Trophoblast cell (in vitro differentiated cells and primary cell): Measurements from ENCODE around the gene ZNF516.
A peak's percentile ranks its signal among the peaks of the same experiment; 100 is the strongest.

Source experiments
- DNase-seq, 2 donors: peaks; one replicate each; pipeline ENCODE4 v3.0.0-alpha.2; 2016
- H2AFZ ChIP-seq: 2 replicates; pipeline ENCODE4 v1.6.1; 2013; ENCODE audit warnings: low read length, moderate library complexity, mild to moderate bottlenecking; ENCODE audit not compliant: insufficient read depth, poor library complexity
- H2AK5ac ChIP-seq: 2 replicates; pipeline ENCODE4 v1.6.1; 2013; ENCODE audit warnings: mild to moderate bottlenecking, low read length
- H2BK120ac ChIP-seq: 2 replicates; pipeline ENCODE4 v1.6.1; 2013; ENCODE audit warnings: low read length, mild to moderate bottlenecking, moderate library complexity; ENCODE audit not compliant: insufficient read depth, poor library complexity
- H2BK12ac ChIP-seq: 2 replicates; pipeline ENCODE4 v1.6.1; 2013; ENCODE audit warnings: mild to moderate bottlenecking, low read length, moderate library complexity
- H2BK5ac ChIP-seq: 2 replicates; pipeline ENCODE4 v1.6.1; 2013; ENCODE audit warnings: low read length, low read depth, moderate library complexity, mild to moderate bottlenecking; ENCODE audit not compliant: poor library complexity
- H3K14ac ChIP-seq: 2 replicates; pipeline ENCODE4 v1.6.1; 2013; ENCODE audit warnings: mild to moderate bottlenecking, low read length
- H3K18ac ChIP-seq: 2 replicates; pipeline ENCODE4 v1.6.1; 2013; ENCODE audit warnings: mild to moderate bottlenecking, low read length
- H3K23ac ChIP-seq: 2 replicates; pipeline ENCODE4 v1.6.1; 2013; ENCODE audit warnings: low read length
- H3K27ac ChIP-seq: 2 replicates; pipeline ENCODE4 v1.5.1; 2013; ENCODE audit warnings: low read depth, mild to moderate bottlenecking, inconsistent platforms, low read length, moderate library complexity
- H3K27me3 ChIP-seq: 2 replicates; pipeline ENCODE4 v1.6.1; 2013; ENCODE audit warnings: inconsistent platforms, mild to moderate bottlenecking, low read length, moderate library complexity; ENCODE audit not compliant: insufficient read depth
- H3K36me3 ChIP-seq, 2 experiments: 1 replicate in 1 of 2; 2 replicates in 1 of 2; pipeline ENCODE4 v1.6.1; 2013; ENCODE audit warnings: low read length in 2 of 2, mild to moderate bottlenecking in 2 of 2, moderate library complexity in 1 of 2; ENCODE audit not compliant: insufficient read depth in 2 of 2, control insufficient read depth in 1 of 2
- H3K4ac ChIP-seq: 2 replicates; pipeline ENCODE4 v1.6.1; 2013; ENCODE audit warnings: low read depth, mild to moderate bottlenecking, low read length, moderate library complexity
- H3K4me1 ChIP-seq, 2 experiments: 1 replicate in 1 of 2; 2 replicates in 1 of 2; pipeline ENCODE4 v1.6.1; 2013; ENCODE audit warnings: low read length in 2 of 2, mild to moderate bottlenecking in 2 of 2, moderate library complexity in 1 of 2; ENCODE audit not compliant: insufficient read depth in 2 of 2, control insufficient read depth in 1 of 2
- H3K4me2 ChIP-seq: 2 replicates; pipeline ENCODE4 v1.6.1; 2013; ENCODE audit warnings: inconsistent platforms, mild to moderate bottlenecking, low read length, moderate library complexity
- H3K4me3 ChIP-seq: 2 replicates; pipeline ENCODE4 v1.5.1; 2013; ENCODE audit warnings: mild to moderate bottlenecking, low read depth, low read length, inconsistent platforms
- H3K79me1 ChIP-seq: one replicate; pipeline ENCODE4 v1.6.1; 2013; ENCODE audit warnings: low read length
- H3K79me2 ChIP-seq: 2 replicates; pipeline ENCODE4 v1.6.1; 2013; ENCODE audit warnings: low read length, mild to moderate bottlenecking; ENCODE audit not compliant: control insufficient read depth, insufficient read depth, poor library complexity
- H3K9ac ChIP-seq: 2 replicates; pipeline ENCODE4 v1.6.1; 2013; ENCODE audit warnings: mild to moderate bottlenecking, low read length
- H3K9me3 ChIP-seq: 2 replicates; pipeline ENCODE4 v1.6.1; 2013; ENCODE audit warnings: low read depth, mild to moderate bottlenecking, control low read depth, inconsistent platforms, low read length; ENCODE audit not compliant: insufficient read depth
- H4K12ac ChIP-seq: 2 replicates; pipeline ENCODE4 v1.6.1; 2013; ENCODE audit warnings: low read depth, mild to moderate bottlenecking, low read length, moderate library complexity
- H4K8ac ChIP-seq: 2 replicates; pipeline ENCODE4 v1.6.1; 2013; ENCODE audit warnings: low read depth, mild to moderate bottlenecking, low read length, moderate library complexity
- H4K91ac ChIP-seq: one replicate; pipeline ENCODE4 v1.6.1; 2013; ENCODE audit warnings: low read depth, mild to moderate bottlenecking, low read length, moderate library complexity
- WGBS: extraction: QIAGEN DNeasy Blood & Tissue Kit; methylation state at CpG from one replicate; pipeline ENCODE4 v1.1.7; 2013; ENCODE audit warnings: missing lambda C conversion rate; ENCODE audit not compliant: insufficient read length, insufficient coverage; ENCODE audit errors: extremely low coverage; 5-methylcytosine and 5-hydroxymethylcytosine counted together

The ZNF516 gene

GRCh38 chr18:76494231-76495005, 624 bp downstream of the ZNF516 start:
- Histone ChIP-seq H3K9me3 (peaks cover 2% of the 10 kb centered on the region), H3K27me3 (peaks cover 5% of the 10 kb centered on the region), H3K9ac (no peak overlapping the region), H3K4me2 (peak overlapping the region; percentile 100), H3K14ac (peak overlapping the region; percentile 57), H3K27ac (no peak overlapping the region), H3K23ac (no peak overlapping the region), H3K79me2 (peaks cover 5% of the 10 kb centered on the region), H4K91ac (peak overlapping the region; percentile 61), H2AK5ac (no peak overlapping the region), H3K4me1 (peaks cover 0 to 18% of the 10 kb centered on the region in 2 experiments), H2BK5ac (no peak overlapping the region), H2BK12ac (peak overlapping the region; percentile 36), H3K36me3 (no peaks in the 10 kb centered on the region), H4K8ac (peak overlapping the region; percentile 77), H3K79me1 (peaks cover 18% of the 10 kb centered on the region), H2AFZ (peak overlapping the region; percentile 56), H4K12ac (no peak overlapping the region), H3K4ac (no peak overlapping the region), H3K4me3 (peak overlapping the region; percentile 69), H2BK120ac (no peak overlapping the region), H3K18ac (peak overlapping the region; percentile 64)
- WGBS, result no CpG with 5 or more reads among the region's 56 CpGs
- DNase-seq, result no peak

GRCh38 chr18:76493213-76494161, 1.6 kb downstream of the ZNF516 start:
- Histone ChIP-seq H3K18ac (peak overlapping the region; percentile 54), H3K4me3 (peak overlapping the region; percentile 58), H3K9me3 (peaks cover 2% of the 10 kb centered on the region), H3K27me3 (peaks cover 5% of the 10 kb centered on the region), H3K27ac (peak overlapping the region; percentile 67), H3K4ac (no peak overlapping the region), H4K12ac (no peak overlapping the region), H2AK5ac (peak overlapping the region; percentile 47), H3K9ac (no peak overlapping the region), H3K14ac (no peak overlapping the region), H2AFZ (no peak overlapping the region), H4K91ac (peak overlapping the region; percentile 21), H3K4me2 (peak overlapping the region; percentile 100), H3K36me3 (no peaks in the 10 kb centered on the region), H3K4me1 (peaks cover 0 to 18% of the 10 kb centered on the region in 2 experiments), H3K79me2 (peaks cover 5% of the 10 kb centered on the region), H2BK12ac (no peak overlapping the region), H2BK120ac (no peak overlapping the region), H2BK5ac (no peak overlapping the region), H3K23ac (no peak overlapping the region), H4K8ac (peak overlapping the region; percentile 16), H3K79me1 (peaks cover 18% of the 10 kb centered on the region)
- WGBS, result no CpG with 5 or more reads among the region's 31 CpGs
- peak in 1 of 2 donors; percentile 14 for DNase-seq

GRCh38 chr18:76492669-76493212, 2.3 kb downstream of the ZNF516 start:
- H2AFZ ChIP-seq, result peak overlapping the region; percentile 43
- peak overlapping the region; percentile 85 for H3K23ac ChIP-seq
- peak; percentile 70 to 73 for DNase-seq
- H2BK12ac ChIP-seq, result no peak overlapping the region
- H3K9ac ChIP-seq, result peak overlapping the region; percentile 77
- WGBS, result no CpG with 5 or more reads among the region's 31 CpGs
- H3K9me3 ChIP-seq, result peaks cover 2% of the 10 kb centered on the region
- peaks cover 5% of the 10 kb centered on the region for H3K27me3 ChIP-seq
- no peak overlapping the region for H2BK5ac ChIP-seq
- no peak overlapping the region for H4K12ac ChIP-seq
- H3K4me2 ChIP-seq, result peak overlapping the region; percentile 100
- H3K27ac ChIP-seq, result peak overlapping the region; percentile 67
- H3K79me2 ChIP-seq, result peaks cover 5% of the 10 kb centered on the region
- peak overlapping the region; percentile 16 for H4K8ac ChIP-seq
- no peaks in the 10 kb centered on the region for H3K36me3 ChIP-seq
- H4K91ac ChIP-seq, result no peak overlapping the region
- H3K4me1 ChIP-seq, result peaks cover 0 to 18% of the 10 kb centered on the region in 2 experiments
- no peak overlapping the region for H2AK5ac ChIP-seq
- H3K79me1 ChIP-seq, result peaks cover 18% of the 10 kb centered on the region
- H3K4ac ChIP-seq, result no peak overlapping the region
- H3K18ac ChIP-seq, result no peak overlapping the region
- no peak overlapping the region for H2BK120ac ChIP-seq
- peak overlapping the region; percentile 78 for H3K4me3 ChIP-seq
- H3K14ac ChIP-seq, result no peak overlapping the region
